Panc1 (cell line): ENCODE results near the gene TSPAN5.

ENCODE experiments used
- SIN3A ChIP-seq: IDR thresholded peaks from 2 replicates; pipeline ENCODE4 v1.6.1; 2012; ENCODE audit warnings: low read depth, mild to moderate bottlenecking, low read length, moderate library complexity, borderline replicate concordance; ENCODE audit not compliant: insufficient read depth
- TF ChIP-seq, protein P1 (sequence below): fragments of 450-650 bp; IDR thresholded peaks from 2 replicates; pipeline ENCODE4 v1.5.1; 2017; ENCODE audit warnings: mild to moderate bottlenecking

DNA sequence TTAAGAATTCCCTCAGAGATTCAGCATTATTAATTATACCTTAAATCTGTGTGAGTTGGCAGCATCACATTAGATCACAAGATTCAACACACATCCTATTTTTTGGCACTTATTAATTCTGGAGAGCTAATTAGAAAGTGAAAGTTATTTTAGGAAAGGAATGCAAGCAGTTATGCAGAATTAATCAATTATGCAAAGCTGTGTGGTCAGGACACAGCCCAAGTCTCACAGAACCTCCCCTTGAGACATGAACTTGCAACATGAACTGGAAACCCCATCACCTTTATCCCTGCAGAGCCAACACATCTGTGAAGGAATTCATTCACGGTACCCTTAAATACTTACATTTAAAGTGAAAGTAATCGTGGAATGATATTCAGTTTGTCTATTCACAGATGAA is 80.5 kb downstream of the TSPAN5 start:
- TF ChIP-seq, protein P1, sequence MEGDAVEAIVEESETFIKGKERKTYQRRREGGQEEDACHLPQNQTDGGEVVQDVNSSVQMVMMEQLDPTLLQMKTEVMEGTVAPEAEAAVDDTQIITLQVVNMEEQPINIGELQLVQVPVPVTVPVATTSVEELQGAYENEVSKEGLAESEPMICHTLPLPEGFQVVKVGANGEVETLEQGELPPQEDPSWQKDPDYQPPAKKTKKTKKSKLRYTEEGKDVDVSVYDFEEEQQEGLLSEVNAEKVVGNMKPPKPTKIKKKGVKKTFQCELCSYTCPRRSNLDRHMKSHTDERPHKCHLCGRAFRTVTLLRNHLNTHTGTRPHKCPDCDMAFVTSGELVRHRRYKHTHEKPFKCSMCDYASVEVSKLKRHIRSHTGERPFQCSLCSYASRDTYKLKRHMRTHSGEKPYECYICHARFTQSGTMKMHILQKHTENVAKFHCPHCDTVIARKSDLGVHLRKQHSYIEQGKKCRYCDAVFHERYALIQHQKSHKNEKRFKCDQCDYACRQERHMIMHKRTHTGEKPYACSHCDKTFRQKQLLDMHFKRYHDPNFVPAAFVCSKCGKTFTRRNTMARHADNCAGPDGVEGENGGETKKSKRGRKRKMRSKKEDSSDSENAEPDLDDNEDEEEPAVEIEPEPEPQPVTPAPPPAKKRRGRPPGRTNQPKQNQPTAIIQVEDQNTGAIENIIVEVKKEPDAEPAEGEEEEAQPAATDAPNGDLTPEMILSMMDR: no peak
- TF ChIP-seq SIN3A: no peak
